Mucosa of rectum (tissue), 2 donors: ENCODE measurements around the gene SLC28A1.

Experiments used
- H3K27ac ChIP-seq, 2 donors: one replicate each; pipeline ENCODE4 v1.7.0; 2013; ENCODE audit warnings: inconsistent platforms in 2 of 2, low read depth in 2 of 2, low read length in 2 of 2
- H3K27me3 ChIP-seq, 2 donors: one replicate each; pipeline ENCODE4 v1.7.0; 2013; ENCODE audit warnings: low read length in 2 of 2; ENCODE audit not compliant: control insufficient read depth in 2 of 2, insufficient read depth in 2 of 2
- H3K36me3 ChIP-seq, 2 donors: one replicate each; pipeline ENCODE4 v1.7.0; 2013; ENCODE audit warnings: low read length in 2 of 2; ENCODE audit not compliant: control insufficient read depth in 2 of 2, insufficient read depth in 2 of 2
- H3K4me1 ChIP-seq, 2 donors: one replicate each; pipeline ENCODE4 v1.7.0; 2013; ENCODE audit warnings: low read length in 2 of 2, mild to moderate bottlenecking in 1 of 2; ENCODE audit not compliant: control insufficient read depth in 2 of 2, insufficient read depth in 2 of 2
- H3K4me3 ChIP-seq, 2 donors: one replicate each; pipeline ENCODE4 v1.7.0; 2013; ENCODE audit warnings: low read length in 2 of 2
- H3K9ac ChIP-seq, 2 donors: one replicate each; pipeline ENCODE4 v1.7.0; 2013; ENCODE audit warnings: low read length in 2 of 2, low read depth in 1 of 2, mild to moderate bottlenecking in 1 of 2
- H3K9me3 ChIP-seq, 2 donors: one replicate each; pipeline ENCODE4 v1.7.0; 2013; ENCODE audit warnings: low read length in 2 of 2; ENCODE audit not compliant: control insufficient read depth in 2 of 2
- donor health status: healthy.
- donor health status: Normal muscosa, but diverticular disease.

SLC28A1 gene

DNA sequence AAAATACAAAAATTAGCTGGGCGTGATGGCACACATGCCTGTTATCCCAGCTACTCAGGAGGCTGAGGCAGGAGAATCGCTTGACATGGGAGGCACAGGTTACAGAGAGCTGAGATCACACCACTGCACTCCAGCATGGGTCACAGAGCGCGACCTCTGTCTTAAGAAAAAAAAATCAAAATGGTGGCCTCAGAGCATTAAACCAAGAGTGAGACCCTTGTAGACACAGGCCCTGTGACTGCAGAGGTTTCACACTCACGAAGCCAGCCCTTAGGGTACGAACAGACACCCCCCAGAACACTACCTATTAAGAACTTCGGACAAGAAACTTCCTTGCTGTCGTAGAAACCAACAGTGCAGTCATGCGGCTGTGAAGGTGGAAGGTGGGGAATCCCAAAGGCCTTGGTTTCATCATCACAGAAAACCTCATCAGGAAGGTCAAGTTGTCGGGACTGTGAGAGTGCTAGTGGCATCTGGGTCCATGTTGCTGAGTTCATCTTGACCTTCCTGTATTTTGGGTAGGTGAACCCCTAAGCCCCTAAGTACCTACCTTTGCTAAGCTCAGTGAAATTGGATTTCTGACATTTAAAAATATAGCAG, 92.4 kb downstream of the SLC28A1 start:
- H3K27me3 ChIP-seq, result no peaks in the 10 kb centered on the region
- no peaks in the 10 kb centered on the region for H3K9me3 ChIP-seq
- no peaks in the 10 kb centered on the region for H3K36me3 ChIP-seq
- H3K4me1 ChIP-seq, result peaks cover 6% of the 10 kb centered on the region in 2 donors
- no peak overlapping the region for H3K4me3 ChIP-seq
- H3K27ac ChIP-seq, result no peak overlapping the region
- no peak overlapping the region for H3K9ac ChIP-seq

DNA sequence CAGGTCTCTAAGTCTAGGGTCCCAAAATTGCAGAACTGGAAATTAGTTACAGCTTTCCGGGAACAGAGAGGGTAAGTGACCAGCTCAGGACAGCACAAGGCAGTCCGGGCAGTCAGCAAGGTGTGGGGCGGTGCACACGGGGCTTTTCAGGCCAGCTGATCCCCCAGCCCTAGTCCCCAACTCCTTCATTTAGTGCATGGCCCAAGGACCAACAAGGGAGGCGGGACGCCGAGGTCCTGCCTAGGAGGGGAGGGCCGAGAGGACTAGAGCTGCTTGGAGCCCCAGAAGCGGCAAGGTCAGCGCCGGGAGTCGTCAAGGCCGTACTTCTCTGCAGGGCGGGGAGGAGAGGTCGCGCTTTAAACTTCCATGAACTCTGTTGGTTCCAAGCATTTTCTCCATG, 95.2 kb downstream of the SLC28A1 start:
- no peak overlapping the region for H3K27ac ChIP-seq
- H3K4me3 ChIP-seq, result peak overlapping the region; percentile 77 to 88
- H3K27me3 ChIP-seq, result no peaks in the 10 kb centered on the region
- no peaks in the 10 kb centered on the region for H3K36me3 ChIP-seq
- peak overlapping the region; percentile 47 to 92 for H3K9ac ChIP-seq
- peaks cover 18 to 22% of the 10 kb centered on the region in 2 donors for H3K4me1 ChIP-seq
- H3K9me3 ChIP-seq, result no peaks in the 10 kb centered on the region

DNA sequence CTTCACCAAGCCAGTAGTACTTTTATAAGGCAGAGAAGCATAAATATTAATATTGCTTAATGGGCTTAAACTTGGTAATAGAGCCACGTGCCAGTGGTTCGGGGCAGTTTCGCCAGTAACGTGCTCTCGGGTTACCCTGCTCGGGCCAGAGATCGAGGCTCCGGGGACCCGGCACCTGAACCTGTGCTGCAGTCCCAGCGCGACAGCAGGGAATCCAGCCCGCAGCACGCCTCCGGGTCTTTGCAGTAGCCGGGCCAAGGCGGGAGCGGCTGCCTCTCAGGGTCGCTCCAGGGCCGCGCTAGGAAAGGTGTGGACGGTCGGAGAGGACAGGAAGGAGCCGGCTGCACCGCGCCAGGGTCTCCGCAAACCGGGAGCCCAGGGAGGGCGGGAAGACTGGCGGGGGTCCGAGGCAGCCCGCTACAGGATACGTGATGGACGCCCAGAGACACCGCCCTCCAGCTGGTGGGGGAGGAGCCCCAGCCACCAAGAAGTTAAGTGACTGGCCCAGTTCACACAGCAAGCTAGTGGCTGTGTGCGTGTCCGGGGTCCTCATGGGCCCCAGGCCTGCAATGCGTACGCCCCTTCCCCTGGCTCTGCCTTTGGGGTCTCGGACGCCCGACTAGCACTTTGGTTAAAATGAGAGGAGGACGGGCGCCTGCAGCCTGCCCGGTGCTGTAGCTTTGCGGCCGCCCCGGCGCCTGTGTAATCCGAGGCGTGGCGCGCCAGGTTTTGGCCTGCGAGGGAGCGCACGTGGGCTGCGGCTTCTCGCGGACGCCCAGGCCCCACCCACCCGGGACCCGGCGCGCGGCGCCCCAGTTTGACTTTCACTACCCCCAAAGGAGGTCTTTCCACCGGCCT, 96.0 kb downstream of the SLC28A1 start:
- Histone ChIP-seq H3K27ac (peak overlapping the region; percentile 95 to 97), H3K36me3 (no peaks in the 10 kb centered on the region), H3K4me1 (peaks cover 22 to 23% of the 10 kb centered on the region in 2 donors), H3K4me3 (peak overlapping the region; percentile 77 to 88), H3K27me3 (no peaks in the 10 kb centered on the region), H3K9ac (peak overlapping the region; percentile 84 to 92), H3K9me3 (no peaks in the 10 kb centered on the region)

DNA sequence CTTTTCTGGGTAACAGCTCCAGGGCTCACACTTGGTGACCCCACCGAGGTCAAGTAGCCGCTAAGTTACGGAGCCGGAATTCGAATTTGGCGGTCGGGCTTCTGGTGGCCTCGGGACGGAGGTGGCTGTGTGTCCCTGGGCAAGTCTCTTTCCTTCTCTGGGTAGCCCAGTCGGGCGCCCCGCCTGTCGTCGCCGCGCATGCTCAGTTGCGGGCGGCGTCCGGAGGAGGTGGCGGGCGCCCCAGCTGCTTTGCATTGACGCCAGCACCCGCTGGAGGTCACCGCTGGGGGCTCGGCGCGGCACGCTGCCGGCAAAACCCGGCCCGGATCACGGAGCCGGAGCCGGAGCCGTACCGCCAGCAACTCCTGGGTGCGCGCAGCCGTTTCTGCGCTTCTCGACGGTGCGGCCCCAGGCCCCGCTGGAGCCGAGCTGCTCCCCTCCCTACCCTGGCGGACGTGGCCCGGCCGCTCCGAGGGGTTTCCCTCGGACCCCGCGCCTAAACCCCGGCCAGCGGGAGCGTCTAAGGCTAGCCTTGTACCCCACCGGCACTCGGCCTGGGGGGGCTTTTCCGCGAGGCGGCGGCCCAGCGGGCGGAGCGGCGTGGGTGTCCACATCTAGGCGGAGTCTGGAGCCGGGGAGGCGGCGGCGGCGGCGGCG, 96.7 kb downstream of the SLC28A1 start:
- H3K4me3 ChIP-seq, result peak overlapping the region; percentile 77 to 88
- peak overlapping the region; percentile 95 to 97 for H3K27ac ChIP-seq
- no peaks in the 10 kb centered on the region for H3K36me3 ChIP-seq
- H3K9ac ChIP-seq, result peak overlapping the region; percentile 84 to 92
- H3K27me3 ChIP-seq, result no peaks in the 10 kb centered on the region
- H3K9me3 ChIP-seq, result no peaks in the 10 kb centered on the region
- H3K4me1 ChIP-seq, result peaks cover 22 to 26% of the 10 kb centered on the region in 2 donors

DNA sequence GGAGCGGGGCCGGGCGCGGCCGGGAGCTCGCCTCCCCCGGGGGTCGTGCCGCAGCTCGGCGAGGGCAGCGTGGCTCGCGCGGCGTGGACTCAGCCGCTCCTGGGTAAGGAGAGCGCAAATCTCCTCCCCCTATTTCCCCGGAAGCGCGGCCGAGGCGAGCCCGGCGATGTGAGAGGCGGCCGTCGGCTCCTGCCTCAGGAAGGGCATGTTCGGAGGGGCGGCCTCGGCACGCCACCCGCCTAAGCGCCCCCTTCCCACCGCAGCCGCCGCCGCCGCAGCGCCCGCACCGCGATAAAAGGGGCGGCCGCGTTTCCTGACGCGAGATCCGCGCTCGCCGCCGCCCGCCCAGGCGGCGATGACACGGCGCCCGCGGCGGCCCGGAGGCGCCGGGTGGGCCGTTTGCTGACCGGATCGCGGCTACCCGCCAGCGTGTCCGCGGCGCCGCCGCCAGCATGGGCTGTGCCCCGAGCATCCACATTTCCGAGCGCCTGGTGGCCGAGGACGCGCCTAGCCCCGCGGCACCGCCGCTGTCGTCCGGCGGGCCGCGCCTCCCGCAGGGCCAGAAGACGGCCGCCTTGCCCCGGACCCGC, 97.3 kb downstream of the SLC28A1 start, which contains the start of gene PDE8A:
Gene PDE8A, plus strand, starts transcription at position 146 of the 590 bp plus-strand sequence. Its CDS starts 307 bp downstream, at position 453.
- H3K9me3 ChIP-seq, result no peaks in the 10 kb centered on the region
- peak within 1 kb of the TSS; percentile 77 to 88 for H3K4me3 ChIP-seq
- H3K36me3 ChIP-seq, result no peaks in the 10 kb centered on the region
- peak within 1 kb of the TSS; percentile 95 to 97 for H3K27ac ChIP-seq
- no peaks in the 10 kb centered on the region for H3K27me3 ChIP-seq
- peaks cover 22 to 26% of the 10 kb centered on the region in 2 donors for H3K4me1 ChIP-seq
- H3K9ac ChIP-seq, result peak within 1 kb of the TSS; percentile 84 to 92

- Histone ChIP-seq H3K27me3 (no peaks in the 10 kb centered on the region), H3K4me3 (peak overlapping the region; percentile 77 to 88), H3K27ac (peak overlapping the region; percentile 95 to 97), H3K36me3 (no peaks in the 10 kb centered on the region), H3K9ac (peak overlapping the region; percentile 75 to 92), H3K4me1 (peaks cover 22 to 26% of the 10 kb centered on the region in 2 donors), H3K9me3 (no peaks in the 10 kb centered on the region)
Measured at GRCh38 chr15:84982301-84982920, 97.9 kb downstream of the SLC28A1 start.

GRCh38 chr15:84983294-84983693, 98.8 kb downstream of the SLC28A1 start:
- peak overlapping the region; percentile 75 to 92 for H3K9ac ChIP-seq
- no peaks in the 10 kb centered on the region for H3K36me3 ChIP-seq
- H3K27ac ChIP-seq, result peak overlapping the region; percentile 95 to 97
- H3K4me3 ChIP-seq, result peak overlapping the region; percentile 77 to 88
- H3K9me3 ChIP-seq, result no peaks in the 10 kb centered on the region
- no peaks in the 10 kb centered on the region for H3K27me3 ChIP-seq
- peaks cover 22 to 26% of the 10 kb centered on the region in 2 donors for H3K4me1 ChIP-seq

GRCh38 chr15:84983711-84984110, 99.2 kb downstream of the SLC28A1 start:
- Histone ChIP-seq H3K4me1 (peaks cover 22 to 26% of the 10 kb centered on the region in 2 donors), H3K4me3 (peak overlapping the region; percentile 77 to 88), H3K9me3 (no peaks in the 10 kb centered on the region), H3K27me3 (no peaks in the 10 kb centered on the region), H3K27ac (peak overlapping the region; percentile 95 to 97), H3K9ac (peak overlapping the region; percentile 75 to 92), H3K36me3 (no peaks in the 10 kb centered on the region)

- Histone ChIP-seq H3K9ac (no peak overlapping the region), H3K27ac (no peak overlapping the region)
Measured at GRCh38 chr15:84985158-84985557, 100.7 kb downstream of the SLC28A1 start.

More at GRCh38 chr15:84985158-84985557, 100.7 kb downstream of the SLC28A1 start:
- H3K4me1 ChIP-seq, result peaks cover 17 to 24% of the 10 kb centered on the region in 2 donors
- H3K4me3 ChIP-seq, result no peak overlapping the region
- H3K27me3 ChIP-seq, result no peaks in the 10 kb centered on the region
- no peaks in the 10 kb centered on the region for H3K9me3 ChIP-seq
- H3K36me3 ChIP-seq, result no peaks in the 10 kb centered on the region
